SK-MEL-5 (cell line): Measurements from ENCODE around the gene CDCA7L. TPM values are rescaled to one million over a fixed set of nuclear protein-coding genes. Genes with fewer than 3 reads are reported as not detected.

ENCODE experiments used
- DNase-seq: peaks from one replicate; pipeline ENCODE4 v3.0.0-alpha.2; 2016; ENCODE audit warnings: low read depth, low spot score
- in situ Hi-C: cut with HindIII; loops from 2 replicates; pipeline ENCODE4 v1.10.0; 2016; ENCODE audit warnings: low sequenced_read_pairs, high pct_unique_total_duplicates, low pct_unique_long_range_greater_than_20kb
- total RNA-seq: library from RNA; depleted of rRNA; stranded (reverse); fragments of >200 nt; shearing (Covaris generic); gene quantifications from 2 replicates; pipeline ENCODE4 v1.2.3, GENCODE V29; 2014

Gene CDCA7L
- total RNA-seq, 1 experiment from 2014 or later = 94.3 TPM

DNA sequence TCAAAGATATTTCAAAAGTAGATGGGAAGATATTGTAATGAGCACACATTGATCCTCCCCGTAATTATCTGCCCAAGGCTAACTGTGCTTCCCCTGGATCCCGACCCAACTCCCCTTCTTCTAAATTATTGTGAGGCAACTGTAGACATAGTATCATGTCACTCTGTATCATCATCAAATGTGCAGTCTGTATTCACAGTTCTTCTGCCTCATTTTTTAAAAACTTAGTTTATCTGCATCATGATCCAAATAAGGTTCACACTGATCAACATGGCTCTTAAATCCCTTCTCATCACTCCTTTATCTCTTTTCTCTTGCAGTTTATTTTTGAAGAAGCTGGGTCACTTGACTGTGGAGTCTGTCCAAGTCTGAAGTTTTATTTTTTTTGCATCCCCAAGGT is 27.5 kb downstream of the CDCA7L start:
- DNase-seq = no peak
- in situ Hi-C loops = no loop called here

DNA sequence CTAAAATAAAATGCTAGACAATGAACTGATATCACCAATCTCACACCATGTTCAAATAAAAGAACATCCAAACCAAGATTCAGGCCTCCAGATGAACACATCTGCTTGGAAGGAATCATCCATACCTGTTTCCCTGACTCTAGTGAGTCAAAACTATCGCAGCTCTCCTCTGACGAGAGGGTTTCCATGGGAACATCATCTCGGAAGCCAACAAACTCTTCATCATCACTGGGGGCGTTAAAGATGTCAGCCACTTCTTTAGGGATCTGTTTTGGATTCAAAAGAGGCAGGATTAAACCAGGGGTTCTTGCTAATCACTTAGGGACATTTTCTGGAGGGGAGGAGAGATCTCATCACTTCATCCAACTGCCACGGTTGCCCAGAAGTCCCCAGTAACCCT is 29.1 kb downstream of the CDCA7L start:
- in situ Hi-C loops = no loop called here
- no peak for DNase-seq

DNA sequence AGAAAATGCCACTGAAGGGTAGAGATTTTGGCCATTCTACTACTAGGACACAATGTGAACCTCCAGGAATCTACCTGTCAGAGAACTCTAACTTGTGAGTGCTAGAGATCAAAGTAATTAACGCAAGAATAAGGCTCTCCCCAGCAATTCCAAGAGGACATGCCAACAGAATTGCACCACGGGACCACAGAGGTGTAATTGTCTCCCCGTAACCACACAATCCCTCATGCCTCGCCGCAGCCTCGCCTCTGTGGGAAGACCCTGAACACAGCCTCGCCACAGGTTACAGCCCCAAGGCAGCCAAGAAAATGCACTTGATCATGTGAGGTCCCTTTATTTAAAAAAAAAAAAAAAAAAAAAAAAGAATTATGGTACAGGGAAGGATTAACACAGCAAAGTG is 29.5 kb downstream of the CDCA7L start:
- DNase-seq = peak; percentile 77
- in situ Hi-C loops = no loop called here

DNA sequence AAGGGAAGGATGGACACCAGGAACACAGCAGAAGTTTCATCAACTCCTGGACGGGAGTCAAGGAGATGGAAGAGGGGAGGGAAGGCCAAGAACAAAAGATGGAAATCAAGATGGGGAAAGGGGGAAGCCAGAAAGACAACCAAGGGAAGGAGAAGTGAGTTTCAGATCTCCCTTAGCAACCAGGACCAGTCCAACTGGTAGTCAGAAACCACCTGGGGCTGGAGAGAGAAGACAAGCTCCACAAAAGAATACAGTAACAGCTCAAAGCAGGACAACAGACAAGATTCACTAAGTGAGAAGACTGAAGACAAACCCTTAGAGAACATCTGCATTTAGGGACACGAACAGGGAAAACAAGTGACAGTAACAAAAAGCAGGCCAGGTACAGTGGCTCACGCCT is 30.6 kb downstream of the CDCA7L start:
- DNase-seq = no peak
- in situ Hi-C loops = no loop called here

DNA sequence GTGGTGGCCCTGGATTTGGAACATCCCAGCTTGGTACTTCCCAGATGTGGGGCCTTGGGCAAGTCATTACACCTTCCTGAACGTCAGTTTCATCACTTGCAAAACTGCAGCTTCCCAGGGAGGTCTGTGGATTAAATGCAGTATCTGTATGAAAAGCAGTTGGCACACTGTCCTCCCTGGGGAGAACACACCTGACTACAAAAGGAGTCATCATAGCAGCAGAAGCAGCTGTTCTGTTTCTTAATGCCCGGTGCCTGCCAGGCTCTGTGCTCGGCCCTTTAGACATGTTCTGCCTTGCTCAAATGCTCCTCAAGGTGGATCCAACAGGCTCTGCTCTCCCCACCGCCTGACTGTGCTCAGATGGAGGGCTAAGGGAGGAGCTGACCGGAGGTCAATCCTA is 31.0 kb downstream of the CDCA7L start:
- in situ Hi-C loops = no loop called here
- DNase-seq = no peak

DNA sequence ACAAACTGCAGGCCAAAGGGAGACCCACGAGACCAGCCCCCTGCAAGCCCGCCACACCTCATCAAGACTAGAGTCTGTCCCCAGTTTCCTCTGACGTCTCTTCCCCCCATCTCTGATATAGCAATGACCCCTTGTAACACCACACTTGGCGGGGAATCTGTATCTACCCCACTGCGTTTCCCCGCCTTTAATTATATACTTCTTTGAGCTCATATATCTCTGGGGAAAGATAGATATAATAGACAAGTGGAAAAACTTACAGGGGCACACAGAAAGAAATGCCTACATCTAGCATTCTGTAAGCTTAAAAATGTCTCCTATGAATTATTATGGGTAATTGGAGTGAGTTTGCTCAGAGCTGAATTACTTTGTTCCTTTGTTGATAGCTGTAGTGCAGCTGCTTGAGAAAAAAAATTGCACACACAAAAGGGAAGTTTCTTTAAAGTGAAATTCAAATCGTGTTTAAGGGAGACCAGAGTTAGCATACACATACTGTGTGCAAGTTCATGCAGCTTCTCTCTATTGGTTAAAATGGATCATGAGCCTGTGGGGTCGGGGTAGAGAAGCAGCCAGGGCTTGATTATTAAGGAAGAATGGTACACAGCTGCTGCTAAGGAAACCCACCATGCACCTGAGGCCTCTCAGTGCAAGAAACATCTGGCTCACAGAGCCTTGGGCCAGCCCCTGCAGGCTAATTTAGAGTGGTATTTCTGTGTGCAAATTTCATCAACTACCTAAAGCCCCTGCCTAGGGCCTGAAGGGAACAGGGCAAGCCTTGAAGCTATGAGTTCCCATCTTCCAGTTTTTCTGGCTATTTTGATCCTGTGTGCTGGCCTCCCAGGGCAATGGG is 32.5 kb downstream of the CDCA7L start:
- in situ Hi-C loops = no loop called here
- no peak for DNase-seq

DNA sequence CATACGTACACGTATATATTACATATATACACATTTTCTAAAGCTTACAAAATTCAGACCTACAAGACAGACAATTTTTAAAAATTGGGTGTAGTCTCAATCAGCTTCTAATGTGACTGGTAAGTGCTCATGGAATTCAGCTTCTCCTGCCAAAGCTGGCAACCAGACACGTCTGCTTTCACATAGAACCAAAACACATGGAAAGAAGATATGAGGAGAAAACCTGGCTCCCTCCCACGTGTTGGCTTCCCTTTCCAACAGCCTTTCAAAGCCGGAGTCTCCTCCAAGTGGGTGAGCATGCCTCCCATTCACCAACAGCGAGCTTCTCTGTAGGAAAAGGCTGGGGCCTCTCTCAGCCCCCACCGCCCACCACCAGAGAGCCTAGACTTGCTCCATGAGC is 33.4 kb downstream of the CDCA7L start:
- in situ Hi-C loops = no loop called here
- DNase-seq = no peak

DNA sequence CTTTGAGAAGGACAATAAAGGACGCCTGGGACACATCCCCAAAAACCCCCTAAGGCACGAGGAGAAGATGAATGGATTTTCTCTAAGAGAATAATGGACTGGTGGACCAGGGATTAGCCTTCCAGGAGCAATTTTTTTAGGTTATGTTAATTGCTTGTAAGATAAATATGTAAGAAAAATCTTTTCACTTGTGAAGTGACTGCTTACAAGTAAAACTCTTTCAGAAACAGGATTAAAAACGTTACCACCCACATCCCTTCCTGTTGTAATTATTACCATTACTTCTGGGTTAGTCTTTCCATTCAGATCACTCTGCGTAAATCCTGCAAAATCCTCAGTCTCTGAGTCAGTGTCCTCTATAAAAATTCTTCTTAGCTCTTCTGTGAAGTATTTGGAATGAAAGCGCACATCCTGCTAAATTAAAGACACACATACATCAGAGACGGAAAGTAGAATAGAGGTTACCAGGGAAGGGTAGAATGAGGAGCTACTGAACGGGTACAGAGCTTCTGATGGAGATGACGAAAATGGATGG is 34.3 kb downstream of the CDCA7L start:
- in situ Hi-C loops = no loop called here
- DNase-seq = no peak

DNA sequence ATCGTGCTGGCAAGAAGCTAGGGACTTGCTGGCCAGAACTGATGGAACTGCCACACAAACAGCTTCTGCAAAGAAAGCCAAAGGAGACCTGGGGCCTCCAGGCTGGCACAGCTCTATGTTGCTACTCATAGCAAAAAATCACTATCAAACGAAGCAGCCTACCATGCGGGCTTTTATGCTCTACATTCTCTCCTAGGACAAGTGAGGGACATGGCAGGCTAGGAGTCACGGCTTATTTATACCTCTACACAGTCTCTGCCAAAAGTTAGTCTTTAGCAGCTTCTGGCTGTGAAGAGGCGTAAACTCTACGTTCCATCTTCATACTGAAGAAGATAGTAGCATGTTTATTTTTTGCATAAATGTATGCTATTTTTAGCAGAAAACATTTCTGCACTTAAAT is 35.4 kb downstream of the CDCA7L start:
- in situ Hi-C loops = no loop called here
- no peak for DNase-seq

DNA sequence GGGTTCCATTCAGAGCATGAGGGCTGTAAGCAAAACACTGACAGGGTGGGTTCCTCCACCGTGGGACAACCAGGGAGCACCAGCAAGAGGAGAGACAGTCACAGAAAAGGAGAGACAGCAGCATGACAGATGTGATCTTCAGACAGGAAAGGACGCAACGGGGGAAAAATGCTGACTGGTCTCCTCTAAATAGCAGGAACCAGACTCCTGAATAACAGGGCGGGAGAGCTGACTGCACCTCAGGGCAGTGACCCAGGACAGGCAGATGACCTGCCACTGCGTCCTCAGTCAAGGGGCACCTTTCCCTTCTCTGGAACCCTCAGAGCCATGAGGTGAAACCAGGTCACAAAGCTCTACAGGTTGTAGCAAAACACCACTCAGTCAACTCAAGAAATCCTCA is 37.0 kb downstream of the CDCA7L start:
- in situ Hi-C loops = no loop called here
- no peak for DNase-seq

DNA sequence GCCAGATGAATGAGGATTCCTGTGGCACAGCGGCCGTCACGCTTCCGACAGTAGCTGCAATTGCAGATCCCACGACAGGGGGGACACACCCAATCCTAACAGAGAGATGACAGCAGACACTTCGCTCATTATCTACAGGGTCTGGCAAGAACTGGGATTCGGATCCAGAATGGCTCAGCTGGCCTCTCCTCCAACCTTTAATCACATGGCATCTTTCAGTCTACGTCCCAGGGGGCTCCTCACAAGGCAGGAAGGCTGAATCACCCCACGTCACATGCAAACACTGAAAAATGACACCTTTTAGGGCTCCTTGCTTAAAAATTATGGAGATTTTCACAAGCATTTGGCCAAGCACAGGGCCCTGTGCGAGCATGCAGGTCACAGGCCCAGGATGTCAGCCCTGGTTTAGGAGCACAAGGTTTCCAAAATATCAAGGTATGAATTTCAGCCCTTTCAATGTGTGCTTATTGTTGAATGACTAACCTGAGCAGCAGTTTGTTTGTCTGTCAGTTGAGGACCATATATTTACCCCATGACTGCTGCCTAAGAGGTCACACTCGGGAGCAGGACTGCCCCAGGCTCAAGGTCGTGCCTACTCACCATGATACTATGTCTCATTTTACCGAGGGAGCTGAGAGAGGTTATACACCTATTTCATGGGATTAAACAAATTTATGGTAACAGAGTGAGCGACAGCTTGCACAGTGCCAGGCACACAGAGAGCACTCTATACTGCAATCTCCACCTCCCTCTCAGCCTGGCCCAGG is 42.5 kb downstream of the CDCA7L start:
- peak; percentile 37 for DNase-seq
- in situ Hi-C loops = no loop called here

DNA sequence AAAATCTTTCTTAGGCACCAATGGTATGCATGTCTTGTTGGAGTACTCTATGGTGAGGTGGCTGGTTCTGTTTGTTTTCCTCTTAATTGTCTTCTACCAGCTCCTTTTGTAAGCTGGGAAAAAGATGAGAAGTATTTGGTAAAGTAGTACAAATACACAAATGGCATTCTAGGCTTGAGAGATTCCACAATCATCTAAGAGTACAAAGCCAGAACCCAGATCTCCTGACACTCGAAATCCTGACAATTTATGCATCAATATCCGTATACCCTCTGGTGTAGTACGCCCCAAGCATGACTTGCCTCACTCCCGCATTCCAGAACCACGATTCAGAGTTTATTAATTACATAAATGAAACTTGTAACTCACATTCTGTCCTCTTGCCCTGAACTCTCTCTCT is 43.5 kb downstream of the CDCA7L start:
- in situ Hi-C loops = no loop called here
- DNase-seq = no peak

DNA sequence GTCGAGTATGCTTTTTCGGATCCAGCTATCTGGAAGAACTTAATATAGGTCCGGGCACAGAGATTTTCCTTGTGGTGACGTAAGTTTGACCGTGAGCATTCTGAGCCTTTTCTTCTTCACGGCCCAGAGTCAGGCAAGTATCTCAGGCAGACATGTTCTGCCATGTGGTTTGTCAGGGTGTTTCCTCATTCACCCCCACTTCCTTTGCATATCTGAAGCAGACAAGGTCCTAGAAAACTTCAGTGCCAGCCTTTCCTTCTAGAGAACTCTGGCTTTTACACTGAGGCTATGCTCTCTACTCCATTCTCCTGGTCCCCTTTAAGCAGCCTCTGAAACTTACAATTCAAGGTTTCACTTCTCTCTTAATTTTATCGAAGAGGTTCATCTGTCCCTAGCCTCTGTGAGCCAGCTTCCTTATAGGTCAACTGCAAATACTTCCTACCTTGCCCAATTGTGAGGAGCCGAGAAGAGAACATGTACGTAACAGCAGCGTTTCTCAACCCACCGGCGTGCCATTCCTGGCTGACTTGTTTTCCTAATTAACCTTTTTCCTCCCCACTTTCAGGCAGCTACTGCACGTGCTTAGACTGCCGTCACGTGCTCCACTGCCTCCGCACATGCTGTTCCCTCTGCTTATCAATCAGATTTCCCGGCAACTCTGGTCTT is 47.3 kb downstream of the CDCA7L start:
- DNase-seq = no peak
- in situ Hi-C loops = no loop called here

DNA sequence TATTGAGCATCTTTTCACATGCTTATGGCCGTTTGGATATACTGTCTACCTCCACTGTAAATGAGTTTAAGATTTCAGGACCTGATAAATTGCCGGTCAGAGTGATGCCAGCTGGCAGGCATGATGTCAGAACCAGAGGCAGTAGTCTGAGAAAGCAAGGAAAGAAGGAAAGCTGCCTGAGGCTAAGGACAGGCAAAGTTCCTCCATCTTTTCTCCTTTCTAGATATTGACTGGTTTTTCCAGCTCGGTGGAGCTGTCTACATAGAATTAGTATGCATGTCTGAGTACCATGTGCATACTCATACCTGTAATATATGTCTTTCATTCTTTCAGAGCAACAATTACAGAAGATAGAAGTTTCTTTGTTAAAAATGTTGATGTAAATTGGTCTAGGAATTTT is 52.3 kb downstream of the CDCA7L start:
- no peak for DNase-seq
- in situ Hi-C loops = no loop called here

DNA sequence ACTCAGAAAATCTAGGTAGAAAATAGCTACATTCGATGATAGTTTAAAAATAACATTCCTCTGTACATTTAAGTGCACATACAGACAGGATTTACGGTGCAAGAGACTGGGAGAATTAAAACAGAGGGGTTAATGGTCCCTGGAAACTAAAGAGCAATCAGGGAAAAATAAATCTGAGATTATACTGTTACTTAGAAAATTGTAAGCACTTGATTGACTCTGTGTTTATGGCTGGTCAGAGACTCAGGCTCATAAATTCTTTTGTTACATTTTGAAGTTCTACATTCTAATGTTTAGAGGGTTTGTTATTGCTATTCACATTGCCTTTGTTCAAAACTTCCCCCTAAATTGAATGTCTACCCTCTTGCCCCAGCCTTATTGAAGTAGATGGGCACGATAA is 54.4 kb downstream of the CDCA7L start:
- DNase-seq = no peak
- in situ Hi-C loops = no loop called here

DNA sequence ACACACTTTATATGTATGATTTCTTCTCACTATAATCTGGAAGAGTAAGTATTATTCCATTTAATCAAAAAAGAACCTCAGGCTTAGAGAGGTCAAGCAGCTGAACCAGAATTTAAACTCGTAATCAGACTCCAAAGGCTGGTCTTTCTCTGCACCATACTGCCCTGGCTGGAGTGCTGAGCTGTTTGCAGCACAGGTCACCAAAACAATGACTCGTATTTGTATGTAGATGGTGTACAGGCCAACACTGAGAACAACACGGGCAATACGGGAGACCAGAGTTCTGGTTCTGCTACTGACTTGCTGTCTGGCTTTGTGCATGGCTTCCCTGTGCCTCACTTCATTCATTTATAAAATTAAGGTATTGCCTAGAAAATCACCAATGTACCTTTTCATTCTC is 57.9 kb downstream of the CDCA7L start:
- in situ Hi-C loops = no loop called here
- no peak for DNase-seq

DNA sequence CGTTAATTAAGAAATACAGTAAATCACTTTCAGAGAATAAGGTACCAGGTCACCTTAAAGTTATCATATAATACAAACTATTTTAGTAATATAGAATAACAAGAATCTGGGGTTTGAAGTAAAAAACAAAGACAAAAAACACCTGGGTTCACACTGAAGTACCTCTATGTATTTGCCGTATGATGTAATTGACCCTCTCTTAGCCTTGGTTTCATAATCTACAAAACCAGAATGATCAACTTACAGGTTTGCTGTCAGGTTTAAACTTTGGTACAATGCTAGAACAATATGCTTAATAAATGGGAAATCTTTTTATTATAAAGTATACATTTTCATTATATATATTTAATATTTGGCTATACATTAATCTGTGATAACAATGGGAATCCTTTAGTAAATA is 58.3 kb downstream of the CDCA7L start:
- DNase-seq = no peak
- in situ Hi-C loops = no loop called here

DNA sequence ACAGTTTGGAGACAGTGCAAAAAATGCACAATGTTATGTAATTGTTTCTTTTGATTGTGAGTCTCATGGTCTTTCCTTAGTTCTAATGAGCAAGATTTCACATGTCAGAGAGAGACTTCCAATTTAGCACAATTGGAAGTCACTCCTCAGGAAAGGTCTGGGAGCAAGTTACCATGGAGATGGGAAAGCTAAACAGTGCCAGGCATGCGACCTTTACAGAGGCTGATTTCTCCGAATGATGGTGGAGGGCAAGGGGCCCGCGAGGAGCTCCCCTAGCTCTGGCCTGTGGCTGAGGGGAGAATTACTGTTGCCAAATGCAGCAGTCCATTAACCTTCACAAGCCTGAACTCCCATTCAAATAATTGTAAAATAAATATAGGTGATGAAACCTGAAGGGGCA is 59.3 kb downstream of the CDCA7L start:
- no peak for DNase-seq
- in situ Hi-C loops = no loop called here
